ENCODE data around the gene KCNA2. TPM values are rescaled to one million over a fixed set of nuclear protein-coding genes. Genes with fewer than 3 reads are reported as not detected.

Gene KCNA2
- total RNA-seq, 1 experiment from 2014 or later: not detected

- no peak for DNase-seq (ENCODE audit: extremely low read depth, low read depth)
These were observed 29.7 kb downstream of the KCNA2 start for GRCh38 chr1:110576441-110576840.

GRCh38 chr1:110573314-110573713, 32.8 kb downstream of the KCNA2 start:
- no peak for DNase-seq (ENCODE audit: extremely low read depth, low read depth)

GRCh38 chr1:110572751-110573150, 33.4 kb downstream of the KCNA2 start:
- no peak for DNase-seq (ENCODE audit: extremely low read depth, low read depth)

GRCh38 chr1:110570901-110571300, 35.3 kb downstream of the KCNA2 start:
- no peak for DNase-seq (ENCODE audit: extremely low read depth, low read depth)

- DNase-seq (ENCODE audit: extremely low read depth, low read depth): no peak
These were observed 35.9 kb downstream of the KCNA2 start for GRCh38 chr1:110570307-110570706.

- DNase-seq (ENCODE audit: extremely low read depth, low read depth): no peak
These were observed 39.3 kb downstream of the KCNA2 start for GRCh38 chr1:110566836-110567235.

GRCh38 chr1:110565565-110565964, 40.6 kb downstream of the KCNA2 start:
- no peak for DNase-seq (ENCODE audit: extremely low read depth, low read depth)

GRCh38 chr1:110563089-110563488, 43.1 kb downstream of the KCNA2 start:
- no peak for DNase-seq (ENCODE audit: extremely low read depth, low read depth)

- DNase-seq (ENCODE audit: extremely low read depth, low read depth): no peak
These were observed 44.6 kb downstream of the KCNA2 start for GRCh38 chr1:110561596-110561995.

- DNase-seq (ENCODE audit: extremely low read depth, low read depth): no peak
These were observed 47.0 kb downstream of the KCNA2 start for GRCh38 chr1:110559157-110559556.

GRCh38 chr1:110557481-110557880, 48.7 kb downstream of the KCNA2 start:
- DNase-seq (ENCODE audit: extremely low read depth, low read depth): no peak

- DNase-seq (ENCODE audit: extremely low read depth, low read depth): no peak
These were observed 49.7 kb downstream of the KCNA2 start for GRCh38 chr1:110556471-110556807.

GRCh38 chr1:110555807-110556470, 50.2 kb downstream of the KCNA2 start:
- DNase-seq (ENCODE audit: extremely low read depth, low read depth): no peak

- no peak for DNase-seq (ENCODE audit: extremely low read depth, low read depth)
These were observed 51.0 kb downstream of the KCNA2 start for GRCh38 chr1:110554871-110555801.

GRCh38 chr1:110551278-110551809, 54.8 kb downstream of the KCNA2 start:
- no peak for DNase-seq (ENCODE audit: extremely low read depth, low read depth)

GRCh38 chr1:110549831-110550230, 56.3 kb downstream of the KCNA2 start:
- DNase-seq (ENCODE audit: extremely low read depth, low read depth): no peak

GRCh38 chr1:110548381-110548780, 57.8 kb downstream of the KCNA2 start:
- DNase-seq (ENCODE audit: extremely low read depth, low read depth): no peak

GRCh38 chr1:110547017-110547416, 59.1 kb downstream of the KCNA2 start:
- no peak for DNase-seq (ENCODE audit: extremely low read depth, low read depth)

- DNase-seq (ENCODE audit: extremely low read depth, low read depth): no peak
These were observed 60.7 kb downstream of the KCNA2 start for GRCh38 chr1:110545492-110545891.

GRCh38 chr1:110544753-110545152, 61.4 kb downstream of the KCNA2 start:
- no peak for DNase-seq (ENCODE audit: extremely low read depth, low read depth)
